Cerebellar cortex (tissue), 1 donor: Measurements from ENCODE around the gene PLIN1.

Experiments used
- DNase-seq: peaks from one replicate; pipeline ENCODE4 v3.0.0-alpha.2; 2015; ENCODE audit warnings: low spot score

PLIN1 gene

GRCh38 chr15:89628806-89629715 lies 50.1 kb downstream of the PLIN1 start:
- DNase-seq = no peak

DNA sequence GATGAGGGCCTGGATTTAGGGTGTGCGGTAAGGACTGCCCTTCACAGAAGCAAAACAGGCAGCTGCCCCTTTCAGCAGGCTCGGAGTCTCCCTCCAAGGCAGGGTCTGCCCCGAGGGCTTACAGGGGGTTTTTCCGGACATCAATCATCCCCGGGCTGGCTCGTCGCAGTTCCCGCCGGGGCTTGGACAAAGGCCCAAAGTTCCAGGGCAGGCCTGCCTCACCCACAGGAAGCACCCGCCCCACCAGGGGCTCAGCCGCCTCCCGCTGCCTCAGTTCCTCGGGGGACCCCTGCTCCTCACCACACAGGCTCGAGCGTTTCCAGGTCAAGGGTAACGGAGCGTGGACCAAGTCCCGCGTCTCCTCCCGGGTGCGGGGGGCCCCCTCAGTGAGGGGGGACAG lies 50.9 kb downstream of the PLIN1 start:
- no peak for DNase-seq

DNA sequence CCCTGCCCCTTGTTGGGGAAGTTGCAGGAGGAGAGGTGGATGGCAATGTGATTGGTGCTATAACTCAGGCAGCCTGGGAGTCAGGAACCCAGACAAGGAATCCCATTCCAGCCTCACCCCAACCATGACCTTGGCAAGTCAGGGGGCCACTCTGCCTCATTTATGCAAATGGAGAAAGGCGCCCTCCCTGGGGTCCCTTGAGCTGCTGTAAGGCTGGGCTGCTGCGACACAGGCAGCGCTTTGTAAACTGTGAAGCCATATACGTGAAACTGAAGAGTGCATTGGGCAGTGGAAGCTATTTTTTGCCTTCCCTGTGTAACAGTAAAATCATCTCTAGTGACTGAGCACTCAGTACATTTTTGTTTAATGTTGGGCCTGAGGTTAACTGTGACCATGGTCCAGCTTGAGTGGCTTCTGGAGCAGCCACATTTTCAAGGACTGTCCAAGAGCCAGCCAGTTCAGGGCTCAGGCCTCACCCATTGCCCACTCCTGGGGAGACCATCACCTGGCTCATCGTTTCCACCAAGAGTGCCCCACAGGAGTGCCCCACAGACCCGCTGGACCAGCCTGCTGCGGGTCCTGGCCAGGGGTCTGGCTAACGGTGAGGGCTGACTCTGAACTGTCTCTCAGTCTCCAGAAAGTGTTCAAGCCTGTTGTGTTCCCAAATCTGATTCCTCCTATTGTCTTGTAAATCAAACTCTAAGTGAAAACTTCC lies 51.8 kb downstream of the PLIN1 start:
- no peak for DNase-seq

GRCh38 chr15:89625716-89626115 lies 53.5 kb downstream of the PLIN1 start:
- DNase-seq = no peak

DNA sequence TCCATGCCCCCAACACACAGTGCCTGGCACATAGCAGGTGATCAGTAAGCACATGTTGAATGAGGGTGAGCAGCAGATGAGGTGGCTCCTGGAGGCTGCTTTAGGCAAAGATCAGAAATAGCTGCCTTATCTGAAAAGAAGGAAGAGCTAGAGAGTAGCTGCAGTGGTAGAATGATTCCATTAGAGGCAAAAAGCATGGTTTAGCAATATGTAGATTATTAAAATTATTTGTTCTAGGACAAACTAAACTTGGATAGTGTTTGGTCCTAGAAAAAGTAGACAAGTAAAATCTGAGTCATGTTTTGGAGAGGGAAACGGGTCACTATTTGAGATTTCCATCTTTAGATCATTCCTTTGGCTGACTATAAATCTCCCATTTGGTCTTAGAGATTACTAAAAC lies 56.0 kb downstream of the PLIN1 start:
- DNase-seq = no peak

DNA sequence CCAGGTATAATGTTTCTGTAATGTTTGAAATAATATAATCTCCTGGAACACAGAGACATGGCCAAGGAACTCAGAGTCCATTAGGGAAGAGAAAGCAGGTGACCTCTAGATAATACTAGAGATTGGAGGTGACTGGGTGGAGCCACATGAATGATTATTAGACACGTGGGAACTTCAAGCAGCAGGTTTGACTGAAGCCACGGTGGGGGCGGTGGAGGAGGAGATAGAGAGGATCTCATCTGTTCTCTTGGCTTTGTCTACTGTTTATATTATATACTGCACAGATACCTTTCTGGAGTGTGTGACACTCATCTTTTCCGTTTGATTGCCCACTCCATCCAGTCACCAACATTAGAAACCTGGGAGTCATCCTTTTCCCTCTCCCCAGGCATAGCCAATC lies 57.6 kb downstream of the PLIN1 start:
- no peak for DNase-seq

GRCh38 chr15:89616228-89616627 lies 62.9 kb downstream of the PLIN1 start:
- no peak for DNase-seq

DNA sequence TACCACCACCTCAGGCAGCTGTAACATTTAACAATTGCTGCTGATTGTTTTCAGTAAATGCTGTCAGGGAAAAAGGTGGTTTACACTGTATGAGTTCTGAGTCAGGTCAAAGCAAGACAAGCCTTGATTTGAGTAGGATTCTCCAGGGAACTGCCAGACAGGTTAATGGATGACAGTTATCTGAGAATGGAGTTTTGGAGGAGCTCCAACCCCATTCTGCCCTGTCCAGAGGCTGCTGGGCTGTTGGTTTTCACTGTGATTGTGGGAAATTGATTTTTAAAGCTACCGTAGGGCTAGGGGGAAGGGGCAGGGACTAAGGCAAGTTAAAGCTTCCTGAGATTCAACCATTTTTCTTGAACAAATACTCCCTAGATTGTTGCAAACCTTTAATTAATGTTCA lies 64.0 kb downstream of the PLIN1 start:
- no peak for DNase-seq
